Measurements from ENCODE around the gene ARID5A.
"Not testable (repeated sequence)": the region's sequence is repeated elsewhere in the genome, so short reads cannot be mapped to it uniquely, and the experiment has no call there.

Gene ARID5A

GRCh38 chr2:96549466-96549785 is 12.9 kb downstream of the ARID5A start:
- H3K4me1 ChIP-seq (ENCODE audit: control insufficient read depth in 2 of 2, insufficient read depth in 2 of 2, low read length in 2 of 2), result peaks cover under 1 to 4% of the 10 kb centered on the region in 2 donors
- H3K4me3 ChIP-seq (ENCODE audit: low read length in 2 of 2), result no peak overlapping the region
- no peak overlapping the region for H3K9ac ChIP-seq (ENCODE audit: low read depth in 1 of 2, low read length in 2 of 2)
- no peaks in the 10 kb centered on the region for H3K27me3 ChIP-seq (ENCODE audit: control insufficient read depth in 2 of 2, insufficient read depth in 2 of 2, low read length in 2 of 2)
- H3K27ac ChIP-seq (ENCODE audit: low read depth in 2 of 2, low read length in 2 of 2), result no peak overlapping the region
- H3K9me3 ChIP-seq (ENCODE audit: control insufficient read depth in 2 of 2, low read length in 2 of 2), result no peaks in the 10 kb centered on the region
- H3K36me3 ChIP-seq (ENCODE audit: control insufficient read depth in 2 of 2, insufficient read depth in 2 of 2, low read length in 2 of 2), result peaks cover 11 to 15% of the 10 kb centered on the region in 2 donors

- H3K4me3 ChIP-seq (ENCODE audit: low read length in 2 of 2), result no peak overlapping the region
- no peak overlapping the region for H3K9ac ChIP-seq (ENCODE audit: low read depth in 1 of 2, low read length in 2 of 2)
- H3K9me3 ChIP-seq (ENCODE audit: control insufficient read depth in 2 of 2, low read length in 2 of 2), result no peaks in the 10 kb centered on the region
- H3K4me1 ChIP-seq (ENCODE audit: control insufficient read depth in 2 of 2, insufficient read depth in 2 of 2, low read length in 2 of 2), result peaks cover 2 to 7% of the 10 kb centered on the region in 2 donors
- peaks cover 11 to 15% of the 10 kb centered on the region in 2 donors for H3K36me3 ChIP-seq (ENCODE audit: control insufficient read depth in 2 of 2, insufficient read depth in 2 of 2, low read length in 2 of 2)
- H3K27ac ChIP-seq (ENCODE audit: low read depth in 2 of 2, low read length in 2 of 2), result no peak overlapping the region
- H3K27me3 ChIP-seq (ENCODE audit: control insufficient read depth in 2 of 2, insufficient read depth in 2 of 2, low read length in 2 of 2), result no peaks in the 10 kb centered on the region
These were observed 13.6 kb downstream of the ARID5A start for GRCh38 chr2:96549967-96550786.

- Histone ChIP-seq H3K9me3 (ENCODE audit: control insufficient read depth in 2 of 2, low read length in 2 of 2) (no peaks in the 10 kb centered on the region), H3K27ac (ENCODE audit: low read depth in 2 of 2, low read length in 2 of 2) (no peak overlapping the region), H3K27me3 (ENCODE audit: control insufficient read depth in 2 of 2, insufficient read depth in 2 of 2, low read length in 2 of 2) (no peaks in the 10 kb centered on the region), H3K36me3 (ENCODE audit: control insufficient read depth in 2 of 2, insufficient read depth in 2 of 2, low read length in 2 of 2) (peaks cover 11 to 15% of the 10 kb centered on the region in 2 donors), H3K9ac (ENCODE audit: low read depth in 1 of 2, low read length in 2 of 2) (no peak overlapping the region), H3K4me1 (ENCODE audit: control insufficient read depth in 2 of 2, insufficient read depth in 2 of 2, low read length in 2 of 2) (peaks cover 2 to 7% of the 10 kb centered on the region in 2 donors), H3K4me3 (ENCODE audit: low read length in 2 of 2) (no peak overlapping the region)
These were observed 14.4 kb downstream of the ARID5A start for GRCh38 chr2:96550787-96551604.

GRCh38 chr2:96551605-96552314 is 15.2 kb downstream of the ARID5A start:
- no peak overlapping the region for H3K9ac ChIP-seq (ENCODE audit: low read depth in 1 of 2, low read length in 2 of 2)
- H3K27ac ChIP-seq (ENCODE audit: low read depth in 2 of 2, low read length in 2 of 2), result no peak overlapping the region
- no peak overlapping the region for H3K4me3 ChIP-seq (ENCODE audit: low read length in 2 of 2)
- peaks cover 7 to 9% of the 10 kb centered on the region in 2 donors for H3K4me1 ChIP-seq (ENCODE audit: control insufficient read depth in 2 of 2, insufficient read depth in 2 of 2, low read length in 2 of 2)
- no peaks in the 10 kb centered on the region for H3K9me3 ChIP-seq (ENCODE audit: control insufficient read depth in 2 of 2, low read length in 2 of 2)
- peaks cover 11 to 15% of the 10 kb centered on the region in 2 donors for H3K36me3 ChIP-seq (ENCODE audit: control insufficient read depth in 2 of 2, insufficient read depth in 2 of 2, low read length in 2 of 2)
- no peaks in the 10 kb centered on the region for H3K27me3 ChIP-seq (ENCODE audit: control insufficient read depth in 2 of 2, insufficient read depth in 2 of 2, low read length in 2 of 2)

GRCh38 chr2:96552315-96553175 is 16.0 kb downstream of the ARID5A start:
- Histone ChIP-seq H3K9ac (ENCODE audit: low read depth in 1 of 2, low read length in 2 of 2) (no peak overlapping the region), H3K4me3 (ENCODE audit: low read length in 2 of 2) (no peak overlapping the region), H3K27ac (ENCODE audit: low read depth in 2 of 2, low read length in 2 of 2) (no peak overlapping the region), H3K27me3 (ENCODE audit: control insufficient read depth in 2 of 2, insufficient read depth in 2 of 2, low read length in 2 of 2) (no peaks in the 10 kb centered on the region), H3K4me1 (ENCODE audit: control insufficient read depth in 2 of 2, insufficient read depth in 2 of 2, low read length in 2 of 2) (peaks cover 7 to 9% of the 10 kb centered on the region in 2 donors), H3K9me3 (ENCODE audit: control insufficient read depth in 2 of 2, low read length in 2 of 2) (no peaks in the 10 kb centered on the region), H3K36me3 (ENCODE audit: control insufficient read depth in 2 of 2, insufficient read depth in 2 of 2, low read length in 2 of 2) (peaks cover 8 to 12% of the 10 kb centered on the region in 2 donors)

GRCh38 chr2:96553176-96553956 is 16.8 kb downstream of the ARID5A start:
- no peak overlapping the region for H3K27ac ChIP-seq (ENCODE audit: low read depth in 2 of 2, low read length in 2 of 2)

GRCh38 chr2:96553957-96554292 is 17.4 kb downstream of the ARID5A start:
- not testable (repeated sequence) for H3K27ac ChIP-seq (ENCODE audit: low read depth in 2 of 2, low read length in 2 of 2); H3K4me3 ChIP-seq (ENCODE audit: low read length in 2 of 2)

More at GRCh38 chr2:96553176-96553956, 16.8 kb downstream of the ARID5A start:
- H3K4me3 ChIP-seq (ENCODE audit: low read length in 2 of 2), result no peak overlapping the region
- H3K9ac ChIP-seq (ENCODE audit: low read depth in 1 of 2, low read length in 2 of 2), result no peak overlapping the region
- H3K36me3 ChIP-seq (ENCODE audit: control insufficient read depth in 2 of 2, insufficient read depth in 2 of 2, low read length in 2 of 2), result peaks cover 6 to 12% of the 10 kb centered on the region in 2 donors
- no peaks in the 10 kb centered on the region for H3K9me3 ChIP-seq (ENCODE audit: control insufficient read depth in 2 of 2, low read length in 2 of 2)
- no peaks in the 10 kb centered on the region for H3K27me3 ChIP-seq (ENCODE audit: control insufficient read depth in 2 of 2, insufficient read depth in 2 of 2, low read length in 2 of 2)
- peaks cover 9 to 10% of the 10 kb centered on the region in 2 donors for H3K4me1 ChIP-seq (ENCODE audit: control insufficient read depth in 2 of 2, insufficient read depth in 2 of 2, low read length in 2 of 2)

GRCh38 chr2:96554293-96555145 is 18.0 kb downstream of the ARID5A start:
- H3K36me3 ChIP-seq (ENCODE audit: control insufficient read depth in 2 of 2, insufficient read depth in 2 of 2, low read length in 2 of 2), result peaks cover 0 to 6% of the 10 kb centered on the region in 2 donors
- no peak overlapping the region for H3K4me3 ChIP-seq (ENCODE audit: low read length in 2 of 2)
- H3K27ac ChIP-seq (ENCODE audit: low read depth in 2 of 2, low read length in 2 of 2), result no peak overlapping the region
- H3K4me1 ChIP-seq (ENCODE audit: control insufficient read depth in 2 of 2, insufficient read depth in 2 of 2, low read length in 2 of 2), result peaks cover 9 to 12% of the 10 kb centered on the region in 2 donors
- no peaks in the 10 kb centered on the region for H3K9me3 ChIP-seq (ENCODE audit: control insufficient read depth in 2 of 2, low read length in 2 of 2)
- no peaks in the 10 kb centered on the region for H3K27me3 ChIP-seq (ENCODE audit: control insufficient read depth in 2 of 2, insufficient read depth in 2 of 2, low read length in 2 of 2)
- H3K9ac ChIP-seq (ENCODE audit: low read depth in 1 of 2, low read length in 2 of 2), result peak overlapping the region; percentile 14 to 39

More at GRCh38 chr2:96553957-96554292, 17.4 kb downstream of the ARID5A start:
- not testable (repeated sequence) for H3K9me3 ChIP-seq (ENCODE audit: control insufficient read depth in 2 of 2, low read length in 2 of 2); H3K27me3 ChIP-seq (ENCODE audit: control insufficient read depth in 2 of 2, insufficient read depth in 2 of 2, low read length in 2 of 2)
- Histone ChIP-seq H3K9ac (ENCODE audit: low read depth in 1 of 2, low read length in 2 of 2) (peak overlapping the region in 1 of 2 donors; percentile 39), H3K36me3 (ENCODE audit: control insufficient read depth in 2 of 2, insufficient read depth in 2 of 2, low read length in 2 of 2) (peaks cover under 1 to 11% of the 10 kb centered on the region in 2 donors), H3K4me1 (ENCODE audit: control insufficient read depth in 2 of 2, insufficient read depth in 2 of 2, low read length in 2 of 2) (peaks cover 9 to 12% of the 10 kb centered on the region in 2 donors)
